Measurements from ENCODE around the gene KIF5C.

DNA sequence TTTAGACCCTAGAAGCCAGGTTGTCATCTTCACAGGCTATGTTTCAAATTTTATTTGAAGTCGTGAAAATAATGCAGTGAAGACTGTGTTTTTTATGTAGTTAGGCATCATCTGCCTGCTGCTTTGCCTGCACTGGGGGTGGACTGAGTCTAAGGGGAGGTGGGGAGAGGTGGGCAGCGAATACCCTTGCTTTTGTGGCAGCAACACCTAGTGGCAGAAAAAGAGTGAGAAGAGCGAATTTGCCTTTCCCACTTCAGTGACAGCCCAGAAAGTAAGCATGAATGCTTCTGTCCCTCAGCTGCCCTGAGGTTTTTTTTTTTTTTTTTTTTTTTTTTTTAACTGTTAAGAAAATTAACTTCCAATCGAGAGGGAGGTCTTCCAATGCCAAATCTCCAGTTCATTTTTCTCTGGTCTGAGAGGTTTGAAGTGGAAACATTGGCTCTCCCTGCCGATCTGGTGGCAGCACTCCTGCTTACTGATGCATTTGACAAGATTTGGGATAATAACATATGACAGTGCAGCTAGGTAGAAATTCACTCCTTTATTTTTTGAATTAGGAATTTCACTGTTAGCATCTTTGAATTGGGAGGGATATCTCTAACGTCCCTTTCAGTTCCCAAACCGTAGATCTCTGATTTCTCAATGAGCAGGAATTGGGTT is 103.1 kb downstream of the KIF5C start:
- TF ChIP-seq, protein P1, sequence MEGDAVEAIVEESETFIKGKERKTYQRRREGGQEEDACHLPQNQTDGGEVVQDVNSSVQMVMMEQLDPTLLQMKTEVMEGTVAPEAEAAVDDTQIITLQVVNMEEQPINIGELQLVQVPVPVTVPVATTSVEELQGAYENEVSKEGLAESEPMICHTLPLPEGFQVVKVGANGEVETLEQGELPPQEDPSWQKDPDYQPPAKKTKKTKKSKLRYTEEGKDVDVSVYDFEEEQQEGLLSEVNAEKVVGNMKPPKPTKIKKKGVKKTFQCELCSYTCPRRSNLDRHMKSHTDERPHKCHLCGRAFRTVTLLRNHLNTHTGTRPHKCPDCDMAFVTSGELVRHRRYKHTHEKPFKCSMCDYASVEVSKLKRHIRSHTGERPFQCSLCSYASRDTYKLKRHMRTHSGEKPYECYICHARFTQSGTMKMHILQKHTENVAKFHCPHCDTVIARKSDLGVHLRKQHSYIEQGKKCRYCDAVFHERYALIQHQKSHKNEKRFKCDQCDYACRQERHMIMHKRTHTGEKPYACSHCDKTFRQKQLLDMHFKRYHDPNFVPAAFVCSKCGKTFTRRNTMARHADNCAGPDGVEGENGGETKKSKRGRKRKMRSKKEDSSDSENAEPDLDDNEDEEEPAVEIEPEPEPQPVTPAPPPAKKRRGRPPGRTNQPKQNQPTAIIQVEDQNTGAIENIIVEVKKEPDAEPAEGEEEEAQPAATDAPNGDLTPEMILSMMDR (conservative IDR thresholded peaks at IDR 0.05; ENCODE audit: low read depth in 2 of 2), result peak; percentile 41 to 73
- TF ChIP-seq JUNB (IDR thresholded peaks at IDR 0.05; ENCODE audit: unreplicated experiment), result no peak

Measured in GM23338 (cell line).